ENCODE measurements around the gene GOLGA6L10.

GOLGA6L10 gene

GRCh38 chr15:82298520-82298919 lies 50.8 kb downstream of the GOLGA6L10 start:
- ATAC-seq = no peak
- TF ChIP-seq OSR1 (CRISPR knock-in tag; IDR thresholded peaks at IDR 0.05) (no peak), SNAI2 (CRISPR knock-in tag; IDR thresholded peaks at IDR 0.05) (no peak), ESRRG (CRISPR knock-in tag; IDR thresholded peaks at IDR 0.05) (no peak), CSRNP3 (CRISPR knock-in tag; IDR thresholded peaks at IDR 0.05) (no peak), POU6F1 (CRISPR knock-in tag; IDR thresholded peaks at IDR 0.05; ENCODE audit: borderline replicate concordance, low read depth) (no peak), ZFP3 (CRISPR knock-in tag; IDR thresholded peaks at IDR 0.05) (no peak), TOX (CRISPR knock-in tag; IDR thresholded peaks at IDR 0.05; ENCODE audit: borderline replicate concordance) (no peak), PPARA (CRISPR knock-in tag; IDR thresholded peaks at IDR 0.05; ENCODE audit: borderline replicate concordance) (no peak)

- ATAC-seq = no peak
- TF ChIP-seq BACH2 (CRISPR knock-in tag; IDR thresholded peaks at IDR 0.05; ENCODE audit: borderline replicate concordance) = no peak
- TF ChIP-seq TOX (CRISPR knock-in tag; IDR thresholded peaks at IDR 0.05; ENCODE audit: borderline replicate concordance) = no peak
- TF ChIP-seq CREB5 (CRISPR knock-in tag; IDR thresholded peaks at IDR 0.05; ENCODE audit: low read depth) = no peak
- TF ChIP-seq CSDC2 (CRISPR knock-in tag; IDR thresholded peaks at IDR 0.05) = no peak
- no peak for TF ChIP-seq ZNF8 (CRISPR knock-in tag; IDR thresholded peaks at IDR 0.05)
- TF ChIP-seq TCF4 (CRISPR knock-in tag; IDR thresholded peaks at IDR 0.05; ENCODE audit: borderline replicate concordance) = no peak
- no peak for TF ChIP-seq TSHZ2 (CRISPR knock-in tag; IDR thresholded peaks at IDR 0.05)
- no peak for TF ChIP-seq ISL1 (CRISPR knock-in tag; IDR thresholded peaks at IDR 0.05)
- TF ChIP-seq ZFP30 (CRISPR knock-in tag; IDR thresholded peaks at IDR 0.05) = no peak
- TF ChIP-seq GLIS3 (CRISPR knock-in tag; IDR thresholded peaks at IDR 0.05) = no peak
- no peak for TF ChIP-seq RARB (CRISPR knock-in tag; IDR thresholded peaks at IDR 0.05)
Observed at GRCh38 chr15:82298032-82298431, 51.2 kb downstream of the GOLGA6L10 start.

GRCh38 chr15:82297546-82297945 lies 51.7 kb downstream of the GOLGA6L10 start:
- ATAC-seq = no peak
- TF ChIP-seq TCF4 (CRISPR knock-in tag; IDR thresholded peaks at IDR 0.05; ENCODE audit: borderline replicate concordance) (no peak), ZFP30 (CRISPR knock-in tag; IDR thresholded peaks at IDR 0.05) (no peak), CSRNP3 (CRISPR knock-in tag; IDR thresholded peaks at IDR 0.05) (no peak), OSR1 (CRISPR knock-in tag; IDR thresholded peaks at IDR 0.05) (no peak), ZC3H10 (CRISPR knock-in tag; IDR thresholded peaks at IDR 0.05) (no peak), ZFP3 (CRISPR knock-in tag; IDR thresholded peaks at IDR 0.05) (no peak), ARNTL (CRISPR knock-in tag; IDR thresholded peaks at IDR 0.05; ENCODE audit: borderline replicate concordance, low read depth) (no peak), ISL1 (CRISPR knock-in tag; IDR thresholded peaks at IDR 0.05) (no peak), POU6F1 (CRISPR knock-in tag; IDR thresholded peaks at IDR 0.05; ENCODE audit: borderline replicate concordance, low read depth) (no peak), SNAI2 (CRISPR knock-in tag; IDR thresholded peaks at IDR 0.05) (no peak), CSDC2 (CRISPR knock-in tag; IDR thresholded peaks at IDR 0.05) (no peak)

All from SK-N-SH treated with all-trans-retinoic acid at 6 μM for 48 hours (cell line).